DMS 273 (cell line): Measurements from ENCODE around the gene IFNAR2.

Source experiments
- DNase-seq: peaks from one replicate; lab custom pipeline; 2025; ENCODE audit not compliant: unreplicated experiment; lab: John Stamatoyannopoulos, UW

IFNAR2 gene

GRCh38 chr21:33266050-33266788 is 36.5 kb downstream of the IFNAR2 start, which contains the start of gene IL10RB:
IL10RB (plus strand) TSS chr21:33266367; CDS start chr21:33266466, 99 bp downstream.
- DNase-seq = peak; percentile 83

GRCh38 chr21:33266789-33267135 is 37.0 kb downstream of the IFNAR2 start:
- DNase-seq = no peak

- DNase-seq = no peak
Measured at GRCh38 chr21:33267250-33267649, 37.5 kb downstream of the IFNAR2 start.

GRCh38 chr21:33268393-33268736 is 38.6 kb downstream of the IFNAR2 start:
- no peak for DNase-seq

GRCh38 chr21:33268737-33269441 is 39.2 kb downstream of the IFNAR2 start:
- peak; percentile 43 for DNase-seq

GRCh38 chr21:33270986-33271385 is 41.2 kb downstream of the IFNAR2 start:
- DNase-seq = no peak

GRCh38 chr21:33273044-33273443 is 43.3 kb downstream of the IFNAR2 start:
- no peak for DNase-seq

GRCh38 chr21:33278721-33279120 is 49.0 kb downstream of the IFNAR2 start:
- no peak for DNase-seq

- no peak for DNase-seq
Measured at GRCh38 chr21:33279330-33279820, 49.6 kb downstream of the IFNAR2 start.
